CD4-positive, alpha-beta T cell treated with Interleukin-17A for 4 hours (primary cell): ENCODE results near the gene MYOZ1.
"Not testable (repeated sequence)": the region's sequence is repeated elsewhere in the genome, so short reads cannot be mapped to it uniquely, and the experiment has no call there.

Experiments
- DNase-seq: peaks from one replicate; pipeline ENCODE4 v3.0.0-alpha.2; 2020; ENCODE audit warnings: mixed read lengths

Gene MYOZ1

GRCh38 chr10:73641328-73642060, at the start of gene MYOZ1:
Gene MYOZ1 (minus strand): TSS chr10:73641474. CDS start chr10:73640017, 1,457 bp downstream.
- DNase-seq: no peak

- not testable (repeated sequence) for DNase-seq
These were observed 49.5 kb upstream of the MYOZ1 start for GRCh38 chr10:73690755-73691154.

- not testable (repeated sequence) for DNase-seq
These were observed 48.3 kb upstream of the MYOZ1 start for GRCh38 chr10:73689596-73689995.

GRCh38 chr10:73687641-73688040, 46.4 kb upstream of the MYOZ1 start:
- not testable (repeated sequence) for DNase-seq

GRCh38 chr10:73674546-73674945, 33.3 kb upstream of the MYOZ1 start:
- not testable (repeated sequence) for DNase-seq

- DNase-seq: not testable (repeated sequence)
These were observed 27.1 kb upstream of the MYOZ1 start for GRCh38 chr10:73668378-73668777.

- DNase-seq: not testable (repeated sequence)
These were observed 25.0 kb upstream of the MYOZ1 start for GRCh38 chr10:73666153-73666809.

GRCh38 chr10:73665581-73665980, 24.3 kb upstream of the MYOZ1 start:
- DNase-seq: not testable (repeated sequence)

- DNase-seq: not testable (repeated sequence)
These were observed 23.1 kb upstream of the MYOZ1 start for GRCh38 chr10:73664156-73665040.

- not testable (repeated sequence) for DNase-seq
These were observed 22.3 kb upstream of the MYOZ1 start for GRCh38 chr10:73663621-73664020.

- not testable (repeated sequence) for DNase-seq
These were observed 21.4 kb upstream of the MYOZ1 start for GRCh38 chr10:73662705-73663104.

GRCh38 chr10:73655990-73656298, 14.7 kb upstream of the MYOZ1 start, which contains the start of gene SYNPO2L:
Gene SYNPO2L (minus strand): TSS chr10:73656029. CDS start chr10:73655922, 107 bp downstream.
- no peak for DNase-seq

- no peak for DNase-seq
These were observed 14.1 kb upstream of the MYOZ1 start for GRCh38 chr10:73655257-73655989.

GRCh38 chr10:73653701-73654100, 12.4 kb upstream of the MYOZ1 start:
- DNase-seq: no peak

GRCh38 chr10:73653195-73653594, 11.9 kb upstream of the MYOZ1 start:
- DNase-seq: no peak

GRCh38 chr10:73650537-73651331, 9.5 kb upstream of the MYOZ1 start:
- DNase-seq: no peak

- DNase-seq: no peak
These were observed 8.7 kb upstream of the MYOZ1 start for GRCh38 chr10:73649876-73650536.

GRCh38 chr10:73648975-73649829, 7.9 kb upstream of the MYOZ1 start:
- no peak for DNase-seq

GRCh38 chr10:73647875-73648651, 6.8 kb upstream of the MYOZ1 start:
- DNase-seq: no peak
